ENCODE results near the gene ME3. TPM values are rescaled to one million over a fixed set of nuclear protein-coding genes. Genes with fewer than 3 reads are reported as not detected.
"Not testable (repeated sequence)": the region's sequence is repeated elsewhere in the genome, so short reads cannot be mapped to it uniquely, and the experiment has no call there.

ME3 gene
- total RNA-seq, 1 donor, result 19.9 TPM

- H3K4me3 ChIP-seq (ENCODE audit: low read depth, low read length), result no peak overlapping the region
- TF ChIP-seq, protein P1, sequence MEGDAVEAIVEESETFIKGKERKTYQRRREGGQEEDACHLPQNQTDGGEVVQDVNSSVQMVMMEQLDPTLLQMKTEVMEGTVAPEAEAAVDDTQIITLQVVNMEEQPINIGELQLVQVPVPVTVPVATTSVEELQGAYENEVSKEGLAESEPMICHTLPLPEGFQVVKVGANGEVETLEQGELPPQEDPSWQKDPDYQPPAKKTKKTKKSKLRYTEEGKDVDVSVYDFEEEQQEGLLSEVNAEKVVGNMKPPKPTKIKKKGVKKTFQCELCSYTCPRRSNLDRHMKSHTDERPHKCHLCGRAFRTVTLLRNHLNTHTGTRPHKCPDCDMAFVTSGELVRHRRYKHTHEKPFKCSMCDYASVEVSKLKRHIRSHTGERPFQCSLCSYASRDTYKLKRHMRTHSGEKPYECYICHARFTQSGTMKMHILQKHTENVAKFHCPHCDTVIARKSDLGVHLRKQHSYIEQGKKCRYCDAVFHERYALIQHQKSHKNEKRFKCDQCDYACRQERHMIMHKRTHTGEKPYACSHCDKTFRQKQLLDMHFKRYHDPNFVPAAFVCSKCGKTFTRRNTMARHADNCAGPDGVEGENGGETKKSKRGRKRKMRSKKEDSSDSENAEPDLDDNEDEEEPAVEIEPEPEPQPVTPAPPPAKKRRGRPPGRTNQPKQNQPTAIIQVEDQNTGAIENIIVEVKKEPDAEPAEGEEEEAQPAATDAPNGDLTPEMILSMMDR (IDR thresholded peaks at IDR 0.05; ENCODE audit: insufficient read depth, low read depth, low read length), result no peak
- DNase-seq (ENCODE audit: low read depth), result no peak
These were observed 49.3 kb downstream of the ME3 start for GRCh38 chr11:86623041-86623621.

GRCh38 chr11:86621854-86622253, 50.6 kb downstream of the ME3 start:
- no peak for DNase-seq (ENCODE audit: low read depth)
- no peak overlapping the region for H3K4me3 ChIP-seq (ENCODE audit: low read depth, low read length)
- TF ChIP-seq, protein P1 (IDR thresholded peaks at IDR 0.05; ENCODE audit: insufficient read depth, low read depth, low read length), result no peak

DNA sequence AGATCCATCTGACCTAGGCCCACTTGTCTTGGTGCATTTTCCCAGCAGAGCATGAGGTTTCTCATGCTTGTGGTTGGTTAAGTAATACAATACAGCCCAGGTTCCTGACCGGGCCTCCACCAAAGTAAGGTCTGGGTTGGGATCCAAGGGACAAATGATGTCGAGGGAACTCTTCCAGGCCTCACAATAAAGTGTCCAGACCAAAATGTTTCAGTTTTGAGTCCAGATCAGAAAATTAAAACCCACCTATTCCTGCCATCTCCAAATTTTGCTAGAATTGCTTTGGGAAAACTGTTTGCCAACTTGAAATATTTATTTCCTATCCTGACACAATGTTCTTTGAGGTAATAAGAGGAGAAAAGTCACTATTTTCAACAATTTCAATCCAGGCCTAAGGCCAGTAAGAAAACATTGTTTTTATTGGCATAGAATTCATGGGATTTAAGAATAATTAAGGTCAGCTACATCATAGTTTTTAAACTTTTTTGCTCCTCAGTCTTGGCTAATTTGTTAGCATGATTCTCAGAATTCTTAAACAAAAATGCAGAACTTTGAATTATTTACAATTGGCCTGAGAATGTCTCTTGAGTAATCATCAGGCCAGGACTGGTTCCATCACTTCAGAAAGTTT, 51.4 kb downstream of the ME3 start:
- peak; percentile 64 for DNase-seq (ENCODE audit: low read depth)
- TF ChIP-seq, protein P1 (IDR thresholded peaks at IDR 0.05; ENCODE audit: insufficient read depth, low read depth, low read length), result no peak
- H3K4me3 ChIP-seq (ENCODE audit: low read depth, low read length), result no peak overlapping the region

DNA sequence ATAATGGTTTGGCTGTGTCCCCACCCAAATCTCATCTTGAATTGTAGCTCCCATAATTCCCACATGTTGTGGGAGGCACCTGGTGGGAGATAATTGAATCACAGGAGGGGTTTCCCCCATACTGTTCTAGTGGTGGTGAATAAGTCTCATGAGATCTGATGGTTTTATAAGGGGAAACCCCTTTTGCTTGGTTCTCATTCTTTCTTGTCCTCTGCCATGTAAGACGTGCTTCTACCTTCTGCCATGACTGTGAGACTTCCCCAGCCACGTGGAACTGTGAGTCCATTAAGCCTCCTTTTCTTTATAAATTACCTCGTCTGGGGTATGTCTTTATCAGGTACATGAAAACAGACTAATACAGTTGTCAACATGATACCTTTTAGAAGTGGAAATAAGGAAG, 53.0 kb downstream of the ME3 start:
- not testable (repeated sequence) for DNase-seq (ENCODE audit: low read depth); H3K4me3 ChIP-seq (ENCODE audit: low read depth, low read length)

DNA sequence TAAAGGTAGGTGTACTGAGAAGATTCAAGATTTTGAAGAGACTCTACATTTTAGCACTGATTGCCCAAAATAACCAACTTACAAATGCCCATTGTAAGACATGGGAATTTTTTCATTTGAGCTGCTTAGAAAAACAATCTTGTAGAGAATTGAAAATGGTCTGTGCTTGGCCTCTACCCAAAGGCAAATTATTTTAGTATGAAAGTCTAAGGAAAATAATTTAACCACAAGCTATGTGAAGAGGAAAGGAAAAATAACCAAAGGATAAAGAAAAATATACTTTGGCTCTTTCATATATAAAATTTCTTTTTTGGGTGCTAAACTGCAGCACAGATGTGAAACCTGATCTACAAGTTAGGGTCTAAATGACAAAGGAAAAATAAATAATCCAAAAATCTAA, 54.9 kb downstream of the ME3 start:
- H3K4me3 ChIP-seq (ENCODE audit: low read depth, low read length), result no peak overlapping the region
- TF ChIP-seq, protein P1 (IDR thresholded peaks at IDR 0.05; ENCODE audit: insufficient read depth, low read depth, low read length), result no peak
- no peak for DNase-seq (ENCODE audit: low read depth)

GRCh38 chr11:86615487-86615886, 56.9 kb downstream of the ME3 start:
- no peak for DNase-seq (ENCODE audit: low read depth)
- TF ChIP-seq, protein P1 (IDR thresholded peaks at IDR 0.05; ENCODE audit: insufficient read depth, low read depth, low read length), result no peak

GRCh38 chr11:86610559-86611341, 61.7 kb downstream of the ME3 start:
- no peak overlapping the region for H3K4me3 ChIP-seq (ENCODE audit: low read depth, low read length)
- DNase-seq (ENCODE audit: low read depth), result peak; percentile 39
- TF ChIP-seq, protein P1 (IDR thresholded peaks at IDR 0.05; ENCODE audit: insufficient read depth, low read depth, low read length), result no peak

More at GRCh38 chr11:86615487-86615886, 56.9 kb downstream of the ME3 start:
- H3K4me3 ChIP-seq (ENCODE audit: low read depth, low read length), result no peak overlapping the region
